Adipocyte (in vitro differentiated cells): ENCODE data around the gene CHD6.

Experiments
- DNase-seq: peaks from one replicate; pipeline ENCODE4 v3.0.0-alpha.2; 2015; ENCODE audit warnings: low read depth
- H3K27me3 ChIP-seq: replicated peaks from 2 replicates; pipeline ENCODE4 v1.7.0; 2013; ENCODE audit warnings: mild to moderate bottlenecking, low read length, moderate library complexity; ENCODE audit not compliant: control insufficient read depth, insufficient read depth
- H3K36me3 ChIP-seq: 2 replicates; pipeline ENCODE4 v1.7.0; 2013; ENCODE audit warnings: low read length, mild to moderate bottlenecking, moderate library complexity; ENCODE audit not compliant: control insufficient read depth, insufficient read depth, severe bottlenecking
- H3K4me1 ChIP-seq: 2 replicates; pipeline ENCODE4 v1.7.0; 2013; ENCODE audit warnings: mild to moderate bottlenecking, low read length, moderate library complexity; ENCODE audit not compliant: control insufficient read depth, insufficient read depth
- H3K4me3 ChIP-seq: 2 replicates; pipeline ENCODE4 v1.7.0; 2013; ENCODE audit warnings: mild to moderate bottlenecking, low read length, moderate library complexity
- H3K9ac ChIP-seq: 2 replicates; pipeline ENCODE4 v1.7.0; 2013; ENCODE audit warnings: mild to moderate bottlenecking, low read length, moderate library complexity
- H3K9me3 ChIP-seq: 2 replicates; pipeline ENCODE4 v1.7.0; 2013; ENCODE audit warnings: mild to moderate bottlenecking, low read length, moderate library complexity; ENCODE audit not compliant: control insufficient read depth

Gene CHD6

DNA sequence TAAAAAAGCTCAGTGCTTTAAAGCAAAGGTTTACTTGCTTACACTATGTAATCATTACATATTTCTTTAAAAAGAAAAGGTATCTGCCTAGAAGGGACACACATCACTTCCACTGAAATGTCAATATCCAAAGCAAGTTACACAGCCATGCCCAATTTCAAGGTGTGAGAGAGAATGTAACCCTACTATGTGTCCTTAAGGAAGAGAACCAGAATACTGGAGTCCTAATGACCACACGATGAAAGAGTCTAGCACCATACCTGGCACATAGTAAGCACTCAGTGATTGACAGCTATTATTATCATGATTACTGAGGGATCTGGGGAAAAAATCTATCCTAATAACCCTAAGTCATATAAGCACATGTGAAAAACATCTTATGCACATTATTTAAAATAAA lies 10.4 kb downstream of the CHD6 start:
- H3K4me3 ChIP-seq: no peak overlapping the region
- no peaks in the 10 kb centered on the region for H3K4me1 ChIP-seq
- DNase-seq: no peak
- no peaks in the 10 kb centered on the region for H3K9me3 ChIP-seq
- H3K27me3 ChIP-seq: no peaks in the 10 kb centered on the region
- no peak overlapping the region for H3K9ac ChIP-seq
- H3K36me3 ChIP-seq: no peaks in the 10 kb centered on the region

DNA sequence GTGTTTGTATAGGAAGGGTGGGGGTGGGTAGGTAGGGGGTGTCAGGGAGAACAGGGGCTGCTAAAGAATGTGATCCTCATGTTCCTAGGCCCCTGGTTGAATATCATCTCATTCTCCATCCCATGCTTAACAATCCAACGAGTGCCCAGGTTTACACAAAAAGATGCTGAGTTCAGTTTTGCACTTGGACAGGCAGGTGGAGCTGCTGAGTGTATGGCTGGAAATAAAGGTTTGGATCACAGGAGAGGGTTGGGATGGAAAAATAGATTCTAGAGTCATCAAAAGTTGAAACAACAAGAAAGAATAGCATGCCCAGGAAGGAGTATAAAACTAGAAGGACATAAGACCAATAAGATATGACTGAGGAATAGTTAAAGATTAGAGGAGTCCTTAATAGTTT lies 14.2 kb downstream of the CHD6 start:
- H3K36me3 ChIP-seq: peaks cover 5% of the 10 kb centered on the region

DNA sequence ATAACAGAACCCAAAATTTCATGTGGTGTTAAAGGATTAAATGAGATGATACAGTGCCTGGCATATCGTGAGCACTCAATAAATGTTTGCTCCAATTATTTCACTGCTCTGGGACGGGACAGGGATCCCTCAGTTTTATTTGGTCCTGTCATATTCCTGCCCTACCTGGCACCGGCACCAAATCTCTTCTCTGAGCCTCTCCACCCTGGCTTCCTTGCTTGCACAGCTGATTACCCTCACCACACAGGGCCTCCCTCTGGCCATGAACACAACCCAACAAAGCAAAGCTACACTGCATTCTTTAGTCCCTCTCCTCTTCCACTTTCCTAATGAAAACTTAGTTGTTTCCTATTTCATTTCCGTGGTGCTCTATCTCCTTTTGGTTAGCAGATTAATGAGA lies 16.4 kb downstream of the CHD6 start:
- Histone ChIP-seq H3K9ac (no peak overlapping the region), H3K4me1 (no peaks in the 10 kb centered on the region), H3K27me3 (no peaks in the 10 kb centered on the region), H3K36me3 (peaks cover 5% of the 10 kb centered on the region), H3K9me3 (peaks cover 22% of the 10 kb centered on the region), H3K4me3 (no peak overlapping the region)
- DNase-seq: no peak

More for the DNA sequence above, 14.2 kb downstream of the CHD6 start:
- H3K4me1 ChIP-seq: no peaks in the 10 kb centered on the region
- H3K9me3 ChIP-seq: peaks cover 22% of the 10 kb centered on the region
- no peaks in the 10 kb centered on the region for H3K27me3 ChIP-seq
- H3K4me3 ChIP-seq: no peak overlapping the region
- DNase-seq: no peak
- H3K9ac ChIP-seq: no peak overlapping the region

DNA sequence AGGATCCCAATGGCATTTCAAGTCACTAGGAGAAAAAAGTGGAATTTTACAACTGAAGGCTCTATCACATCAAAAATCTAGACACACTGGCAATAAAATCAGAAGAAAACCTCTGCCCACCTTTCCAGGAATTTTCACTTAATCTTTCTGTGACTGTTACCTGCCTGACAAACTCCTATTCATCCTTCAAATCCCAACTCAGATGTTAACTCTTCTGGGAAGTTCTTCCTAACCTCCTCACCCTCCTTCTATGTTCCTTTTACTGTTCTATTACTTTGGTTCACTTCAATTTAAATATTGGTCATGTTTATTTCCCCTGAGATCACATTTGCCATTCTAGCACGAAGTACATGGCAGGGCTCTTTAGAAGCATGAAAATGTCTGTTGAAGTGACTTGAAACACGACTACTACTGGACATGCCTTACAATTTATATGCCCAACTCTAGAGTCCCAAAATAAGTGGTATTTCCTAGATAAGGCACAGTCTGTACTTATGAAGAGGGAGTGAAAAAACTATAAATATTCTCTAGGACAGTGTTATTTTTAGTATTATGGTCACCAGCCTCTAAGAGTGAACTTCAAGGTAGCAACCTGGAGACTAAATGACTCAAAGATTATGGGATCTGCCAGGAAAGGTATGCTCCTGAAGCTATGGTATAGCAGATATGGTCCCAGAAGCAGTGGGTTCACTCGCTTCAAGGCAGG lies 17.1 kb downstream of the CHD6 start:
- Histone ChIP-seq H3K9ac (no peak overlapping the region), H3K9me3 (peaks cover 22% of the 10 kb centered on the region), H3K4me1 (no peaks in the 10 kb centered on the region), H3K36me3 (peaks cover 5% of the 10 kb centered on the region), H3K4me3 (no peak overlapping the region), H3K27me3 (no peaks in the 10 kb centered on the region)
- no peak for DNase-seq

DNA sequence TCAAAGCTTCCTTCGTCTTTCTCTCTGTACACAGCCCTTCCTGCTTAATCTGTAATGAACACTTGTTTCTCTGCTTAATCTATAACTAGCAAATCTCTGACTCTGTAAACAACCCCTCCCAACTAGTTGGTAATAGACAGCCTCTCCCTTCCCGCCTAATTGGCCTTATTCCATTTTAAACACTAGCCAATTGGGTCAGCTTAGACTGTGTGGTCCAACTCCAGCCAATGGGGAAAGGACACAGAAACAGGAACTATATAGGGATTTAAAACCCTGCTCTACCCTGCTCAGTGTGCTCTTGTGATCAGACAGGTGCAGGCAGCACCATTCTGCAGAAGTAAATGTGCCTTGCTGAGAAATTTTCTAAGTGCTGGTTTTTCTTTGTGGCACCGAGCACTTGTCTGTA lies 18.5 kb downstream of the CHD6 start:
- DNase-seq: no peak
- H3K4me1 ChIP-seq: no peaks in the 10 kb centered on the region
- H3K27me3 ChIP-seq: no peaks in the 10 kb centered on the region
- no peak overlapping the region for H3K9ac ChIP-seq
- H3K4me3 ChIP-seq: peak overlapping the region; percentile 7
- peaks cover 5% of the 10 kb centered on the region for H3K36me3 ChIP-seq
- peaks cover 26% of the 10 kb centered on the region for H3K9me3 ChIP-seq

DNA sequence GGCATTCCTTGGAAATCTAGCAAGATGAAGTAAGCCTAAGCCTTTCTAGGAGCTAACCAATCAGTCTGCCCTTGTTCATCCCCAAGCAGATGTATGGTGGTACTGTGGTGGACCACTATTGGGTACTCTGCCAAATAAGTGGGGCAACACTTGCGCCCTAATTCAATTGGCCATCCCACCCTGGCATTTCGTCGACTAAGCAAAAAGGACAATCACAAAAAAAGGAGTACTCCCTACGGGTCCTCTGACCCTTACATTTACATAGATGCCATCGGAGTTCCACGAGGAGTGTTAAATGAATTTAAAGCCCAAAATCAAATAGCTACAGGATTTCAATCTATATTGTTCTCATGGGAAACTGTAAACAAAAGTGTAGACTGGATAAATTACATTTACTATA lies 19.5 kb downstream of the CHD6 start:
- peaks cover 29% of the 10 kb centered on the region for H3K9me3 ChIP-seq

DNA sequence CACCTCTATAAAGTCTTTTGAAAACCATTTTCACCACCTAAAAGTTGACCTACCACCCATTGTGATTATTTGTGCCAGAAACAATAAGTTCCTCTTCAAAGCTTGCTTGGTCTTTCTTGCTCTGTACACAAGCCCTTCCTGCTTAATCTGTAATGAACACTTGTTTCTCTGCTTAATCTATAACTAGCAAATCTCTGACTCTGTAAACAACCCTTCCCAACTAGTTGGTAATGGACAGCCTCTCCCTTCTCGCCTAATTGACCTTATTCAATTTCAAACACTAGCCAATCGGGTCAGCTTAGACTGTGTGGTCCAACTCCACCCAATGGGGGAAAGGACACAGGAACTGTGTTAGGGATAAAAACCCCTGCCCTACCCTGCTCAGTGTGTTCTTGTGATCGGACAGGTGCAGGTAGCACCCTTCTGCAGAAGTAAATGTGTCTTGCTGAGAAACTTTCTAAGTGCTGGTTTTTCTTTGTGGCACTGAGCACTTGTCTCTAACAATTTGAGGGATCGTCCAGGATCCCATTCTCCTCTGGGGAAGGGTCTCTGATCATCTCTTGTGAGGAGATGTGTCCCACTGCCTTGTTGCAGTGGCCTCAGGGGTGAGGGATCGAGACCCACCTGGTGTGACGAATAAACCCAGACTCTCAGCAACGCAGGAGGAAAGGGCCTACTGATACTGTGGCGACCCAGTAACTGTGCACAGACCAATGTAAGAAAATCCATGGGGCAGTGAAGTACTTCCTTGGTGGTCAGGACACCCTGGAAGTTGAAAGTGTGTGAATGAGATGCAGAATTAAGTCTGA lies 23.5 kb downstream of the CHD6 start:
- H3K9ac ChIP-seq: no peak overlapping the region
- H3K4me3 ChIP-seq: no peak overlapping the region
- no peaks in the 10 kb centered on the region for H3K36me3 ChIP-seq
- DNase-seq: no peak
- H3K27me3 ChIP-seq: no peaks in the 10 kb centered on the region
- peaks cover 14% of the 10 kb centered on the region for H3K9me3 ChIP-seq
- H3K4me1 ChIP-seq: no peaks in the 10 kb centered on the region

More for the DNA sequence above, 19.5 kb downstream of the CHD6 start:
- no peaks in the 10 kb centered on the region for H3K4me1 ChIP-seq
- no peak overlapping the region for H3K4me3 ChIP-seq
- no peak overlapping the region for H3K9ac ChIP-seq
- no peak for DNase-seq
- no peaks in the 10 kb centered on the region for H3K27me3 ChIP-seq
- peaks cover 5% of the 10 kb centered on the region for H3K36me3 ChIP-seq

DNA sequence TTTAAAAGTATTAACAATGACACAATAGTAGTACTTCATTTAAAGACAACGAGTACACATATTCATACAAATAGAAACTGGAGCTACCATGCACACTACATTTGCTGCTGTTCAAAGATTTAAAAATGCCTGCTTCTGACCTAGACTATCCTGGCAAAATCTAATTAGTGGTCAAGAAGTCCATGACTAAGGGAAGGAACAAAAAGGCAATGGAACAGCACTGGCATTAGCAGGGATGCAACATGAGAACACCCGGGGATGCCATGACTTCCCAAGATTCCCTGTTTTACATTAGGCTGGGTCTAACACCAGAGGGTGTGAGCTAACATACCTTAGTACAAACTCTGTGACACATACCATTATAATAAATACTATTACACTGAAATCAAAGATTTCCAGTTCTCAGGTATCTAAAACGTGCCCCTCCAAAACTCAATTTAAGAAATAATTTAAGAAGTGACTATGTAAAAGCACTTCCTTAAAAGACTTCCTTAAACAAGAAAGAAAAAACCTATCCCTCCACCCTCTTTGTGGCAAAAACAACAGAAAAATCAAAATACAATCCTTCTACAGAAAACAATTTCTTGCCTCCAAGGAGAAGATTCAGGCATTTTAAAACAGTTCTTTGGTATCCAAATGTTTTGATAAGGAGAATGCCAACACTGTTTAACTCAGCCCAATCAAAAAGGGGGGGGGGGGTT lies 25.5 kb downstream of the CHD6 start:
- Histone ChIP-seq H3K4me1 (peaks cover 9% of the 10 kb centered on the region), H3K4me3 (no peak overlapping the region), H3K9ac (no peak overlapping the region), H3K27me3 (no peaks in the 10 kb centered on the region), H3K36me3 (no peaks in the 10 kb centered on the region), H3K9me3 (peaks cover 6% of the 10 kb centered on the region)
- no peak for DNase-seq

DNA sequence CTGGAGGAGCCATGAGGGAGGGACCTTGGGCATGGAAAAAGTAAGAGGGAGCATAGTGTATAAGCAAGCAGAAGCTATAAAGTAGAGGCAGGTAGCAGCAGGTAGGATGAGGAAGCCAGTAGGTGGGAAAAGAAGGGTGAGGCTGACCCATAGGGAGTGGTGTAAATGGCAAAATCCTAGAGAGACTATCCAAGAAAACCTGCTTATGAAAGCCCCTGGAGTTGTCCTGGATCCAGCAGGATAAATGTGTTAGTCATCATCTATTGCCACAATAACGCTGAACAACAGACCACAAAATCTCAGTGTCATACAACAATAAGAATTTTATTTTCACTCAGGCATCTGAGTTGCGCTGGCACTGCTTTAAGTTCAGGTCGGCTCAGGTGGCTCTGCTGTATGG lies 30.2 kb downstream of the CHD6 start:
- Histone ChIP-seq H3K9me3 (peaks cover 11% of the 10 kb centered on the region), H3K36me3 (no peaks in the 10 kb centered on the region), H3K4me3 (peak overlapping the region; percentile 4), H3K4me1 (peaks cover 16% of the 10 kb centered on the region), H3K27me3 (no peaks in the 10 kb centered on the region), H3K9ac (no peak overlapping the region)
- peak; percentile 50 for DNase-seq

DNA sequence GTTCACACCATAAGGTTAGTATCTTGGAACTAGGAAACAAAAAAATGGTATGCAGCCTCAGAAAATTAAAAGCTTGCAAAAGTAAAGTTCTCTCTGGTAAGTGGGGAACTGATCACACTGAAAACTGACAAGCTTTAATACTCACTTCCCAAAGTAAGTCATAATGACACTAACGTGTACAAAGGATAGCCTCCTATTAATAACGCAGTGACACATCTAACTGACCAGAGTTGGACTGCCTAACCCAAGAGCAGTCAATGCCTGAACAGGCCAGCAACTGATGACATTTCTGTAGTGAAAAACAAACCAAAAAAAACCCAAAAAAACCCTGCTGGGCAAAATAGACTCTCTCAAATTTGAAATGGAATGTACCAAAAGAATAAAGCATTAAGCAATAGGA lies 30.7 kb downstream of the CHD6 start:
- Histone ChIP-seq H3K27me3 (no peaks in the 10 kb centered on the region), H3K36me3 (no peaks in the 10 kb centered on the region), H3K4me1 (peaks cover 16% of the 10 kb centered on the region), H3K9ac (no peak overlapping the region), H3K4me3 (peak overlapping the region; percentile 4), H3K9me3 (peaks cover 11% of the 10 kb centered on the region)
- peak; percentile 8 for DNase-seq

DNA sequence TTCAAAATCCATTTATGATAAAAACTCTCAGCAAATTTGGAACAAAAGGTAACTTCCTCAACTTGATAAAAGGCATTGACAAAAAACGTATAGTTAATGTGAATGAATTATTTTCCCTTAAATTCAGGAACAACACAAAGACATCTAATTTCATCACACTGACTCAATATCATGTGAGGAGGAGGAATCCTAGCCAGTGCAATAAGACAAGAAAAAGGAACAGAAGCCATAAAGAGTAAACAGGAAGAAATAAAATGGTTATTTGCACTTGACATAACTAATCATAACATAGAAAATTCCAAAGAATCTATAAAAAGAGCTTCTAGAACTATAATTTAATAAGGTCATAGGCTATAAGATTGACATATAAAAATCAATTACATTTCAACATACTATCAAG lies 31.4 kb downstream of the CHD6 start:
- H3K4me3 ChIP-seq: no peak overlapping the region
- H3K4me1 ChIP-seq: peaks cover 16% of the 10 kb centered on the region
- peaks cover 11% of the 10 kb centered on the region for H3K9me3 ChIP-seq
- no peaks in the 10 kb centered on the region for H3K36me3 ChIP-seq
- H3K27me3 ChIP-seq: no peaks in the 10 kb centered on the region
- no peak overlapping the region for H3K9ac ChIP-seq
- DNase-seq: no peak
